NCI-H2227 (cell line): ENCODE data around the gene ZKSCAN7.
"Not testable (repeated sequence)": the region's sequence is repeated elsewhere in the genome, so short reads cannot be mapped to it uniquely, and the experiment has no call there.

Experiments
- DNase-seq: peaks from one replicate; lab custom pipeline; 2025; ENCODE audit not compliant: unreplicated experiment; lab: John Stamatoyannopoulos, UW

Gene ZKSCAN7

GRCh38 chr3:44554626-44555592 lies at the start of gene ZKSCAN7:
Gene ZKSCAN7, plus strand, starts transcription at chr3:44555193. Its CDS starts 1,855 bp downstream, at chr3:44557048.
- DNase-seq, result peak; percentile 77

GRCh38 chr3:44506556-44506955 lies 48.4 kb upstream of the ZKSCAN7 start:
- DNase-seq, result no peak

GRCh38 chr3:44506961-44507360 lies 48.0 kb upstream of the ZKSCAN7 start:
- no peak for DNase-seq

- DNase-seq, result no peak
Observed at GRCh38 chr3:44509393-44509921, 45.5 kb upstream of the ZKSCAN7 start.

GRCh38 chr3:44510000-44510368 lies 45.0 kb upstream of the ZKSCAN7 start:
- no peak for DNase-seq

- no peak for DNase-seq
Observed at GRCh38 chr3:44511238-44511566, 43.8 kb upstream of the ZKSCAN7 start.

GRCh38 chr3:44513513-44513912 lies 41.5 kb upstream of the ZKSCAN7 start:
- DNase-seq, result no peak

- no peak for DNase-seq
Observed at GRCh38 chr3:44516230-44516629, 38.8 kb upstream of the ZKSCAN7 start.

- DNase-seq, result no peak
Observed at GRCh38 chr3:44518782-44519156, 36.2 kb upstream of the ZKSCAN7 start.

GRCh38 chr3:44521721-44522120 lies 33.3 kb upstream of the ZKSCAN7 start:
- no peak for DNase-seq

- DNase-seq, result no peak
Observed at GRCh38 chr3:44522494-44522933, 32.5 kb upstream of the ZKSCAN7 start.

- DNase-seq, result no peak
Observed at GRCh38 chr3:44525060-44525459, 29.9 kb upstream of the ZKSCAN7 start.

GRCh38 chr3:44529927-44530326 lies 25.1 kb upstream of the ZKSCAN7 start:
- DNase-seq, result no peak

- no peak for DNase-seq
Observed at GRCh38 chr3:44530911-44531310, 24.1 kb upstream of the ZKSCAN7 start.

GRCh38 chr3:44534659-44535058 lies 20.3 kb upstream of the ZKSCAN7 start:
- not testable (repeated sequence) for DNase-seq

GRCh38 chr3:44535364-44535763 lies 19.6 kb upstream of the ZKSCAN7 start:
- DNase-seq, result no peak

- not testable (repeated sequence) for DNase-seq
Observed at GRCh38 chr3:44544811-44545210, 10.2 kb upstream of the ZKSCAN7 start.

- peak; percentile 6 for DNase-seq
Observed at GRCh38 chr3:44555723-44556122, 730 bp downstream of the ZKSCAN7 start.

GRCh38 chr3:44557074-44557473 lies 2.1 kb downstream of the ZKSCAN7 start:
- no peak for DNase-seq

- no peak for DNase-seq
Observed at GRCh38 chr3:44561076-44561475, 6.1 kb downstream of the ZKSCAN7 start.

- DNase-seq, result no peak
Observed at GRCh38 chr3:44562147-44562546, 7.2 kb downstream of the ZKSCAN7 start.

- DNase-seq, result no peak
Observed at GRCh38 chr3:44568561-44568960, 13.6 kb downstream of the ZKSCAN7 start.

GRCh38 chr3:44571024-44571423 lies 16.0 kb downstream of the ZKSCAN7 start:
- no peak for DNase-seq
